Calu3 (cell line): ENCODE measurements around the gene C16orf92. TPM values are rescaled to one million over a fixed set of nuclear protein-coding genes. Genes with fewer than 3 reads are reported as not detected.

ENCODE experiments used
- BruUV-seq: library from RNA; stranded (reverse); fragments of 400-500 nt; replicated peaks from 2 replicates; lab custom pipeline; 2021; lab: Mats Ljungman, UMichigan
- CTCF ChIA-PET: fragments of 300-600 bp; sonication (Branson Sonifier 250); formaldehyde crosslinking; loops from one replicate; lab custom pipeline; 2022; ENCODE audit warnings: antibody characterized with exemption; lab: Charles Lee
- DNase-seq: peaks from one replicate; pipeline ENCODE4 v3.0.0; 2022
- H3K27ac Mint-ChIP-seq: one replicate; pipeline ENCODE4 v1.8.0; 2022; ENCODE audit warnings: mixed read lengths; ENCODE audit not compliant: unreplicated experiment
- H3K27me3 Mint-ChIP-seq: one replicate; pipeline ENCODE4 v1.8.0; 2022; ENCODE audit warnings: mixed read lengths; ENCODE audit not compliant: unreplicated experiment
- H3K36me3 Mint-ChIP-seq: one replicate; pipeline ENCODE4 v1.8.0; 2022; ENCODE audit warnings: mild to moderate bottlenecking, moderate library complexity, mixed read lengths; ENCODE audit not compliant: insufficient read depth, unreplicated experiment
- H3K4me1 Mint-ChIP-seq: one replicate; pipeline ENCODE4 v1.8.0; 2022; ENCODE audit warnings: mild to moderate bottlenecking, low read depth, mixed read lengths; ENCODE audit not compliant: unreplicated experiment
- H3K4me3 Mint-ChIP-seq: one replicate; pipeline ENCODE4 v1.8.0; 2022; ENCODE audit warnings: mild to moderate bottlenecking, low read depth, moderate library complexity, mixed read lengths; ENCODE audit not compliant: unreplicated experiment
- H3K9me3 Mint-ChIP-seq: one replicate; pipeline ENCODE4 v1.8.0; 2022; ENCODE audit warnings: low read depth, mixed read lengths; ENCODE audit not compliant: unreplicated experiment
- CTCF ChIP-seq: fragments of 200-600 bp; IDR thresholded peaks from one replicate; pipeline ENCODE4 v1.8.0; 2022; ENCODE audit warnings: antibody characterized with exemption; ENCODE audit not compliant: unreplicated experiment
- intact Hi-C: fragments of 100-400 bp; cut with micrococcal nuclease; formaldehyde crosslinking; loops from one replicate; pipeline ENCODE4 v1.10.0; 2022; ENCODE audit not compliant: unreplicated experiment
- total RNA-seq: library from RNA; stranded (reverse); gene quantifications from 2 replicates; pipeline ENCODE4 v1.2.3, GENCODE V29; 2022

Gene C16orf92
- total RNA-seq, 1 experiment from 2014 or later = not detected

- CTCF ChIA-PET = interaction anchor here (0.9 to 1.8 kb wide), 2 partner anchors 12 to 14 kb away, joined by 3 to 4 read pairs; partner anchors contain the start of gene ALDOA
- H3K27ac Mint-ChIP-seq = peak overlapping the region; percentile 69
- peaks cover 31% of the 10 kb centered on the region for H3K4me1 Mint-ChIP-seq
- H3K4me3 Mint-ChIP-seq = peak overlapping the region; percentile 76
- TSS peak; percentile 59 for BruUV-seq
- H3K9me3 Mint-ChIP-seq = no peaks in the 10 kb centered on the region
- intact Hi-C loops = no loop called here
- no peaks in the 10 kb centered on the region for H3K27me3 Mint-ChIP-seq
- peaks cover 38% of the 10 kb centered on the region for H3K36me3 Mint-ChIP-seq
- no peak for DNase-seq
- TF ChIP-seq CTCF = no peak
These were observed 30.5 kb downstream of the C16orf92 start for GRCh38 chr16:30053376-30054015.

GRCh38 chr16:30054451-30054850 lies 31.5 kb downstream of the C16orf92 start:
- no TSS peak for BruUV-seq
- CTCF ChIA-PET = interaction anchor here (1.3 to 1.7 kb wide), 2 partner anchors 9 to 11 kb away, joined by 5 to 7 read pairs; partner anchors contain the start of gene ALDOA

DNA sequence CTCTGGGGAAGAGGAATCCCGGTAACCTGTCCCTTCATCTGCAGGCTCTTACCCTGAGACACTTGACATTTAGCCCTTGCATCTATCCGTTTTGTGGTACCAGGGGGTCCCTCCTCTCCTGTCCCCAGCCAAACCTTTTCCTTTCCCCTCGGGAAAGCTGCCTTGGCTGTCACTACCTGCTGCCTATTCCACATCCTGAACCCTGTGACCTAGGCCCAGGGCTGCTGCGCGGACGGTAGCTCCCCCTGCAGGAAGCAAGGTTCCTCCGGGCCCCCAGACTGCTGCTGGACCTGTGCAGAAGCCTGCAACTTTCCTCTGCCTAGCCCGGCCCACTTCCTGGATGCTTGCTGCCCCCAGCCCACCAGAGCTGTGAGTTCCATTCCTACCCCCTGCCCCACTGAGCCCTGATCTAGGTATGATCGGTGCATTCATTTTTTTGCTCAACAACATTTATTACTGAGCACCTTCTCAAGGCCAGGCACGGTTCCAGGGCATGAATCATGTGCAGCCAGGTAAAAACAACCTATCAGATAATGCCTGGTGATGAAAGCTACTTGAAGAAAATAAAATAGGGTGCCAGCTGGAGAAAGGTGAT lies 32.1 kb downstream of the C16orf92 start:
- no peaks in the 10 kb centered on the region for H3K9me3 Mint-ChIP-seq
- intact Hi-C loops = no loop called here
- no peaks in the 10 kb centered on the region for H3K27me3 Mint-ChIP-seq
- peak; percentile 42 for TF ChIP-seq CTCF
- BruUV-seq = no TSS peak
- H3K36me3 Mint-ChIP-seq = peaks cover 40% of the 10 kb centered on the region
- peaks cover 31% of the 10 kb centered on the region for H3K4me1 Mint-ChIP-seq
- H3K27ac Mint-ChIP-seq = no peak overlapping the region
- CTCF ChIA-PET = interaction anchor here (1.1 to 1.7 kb wide), 3 partner anchors 9 to 37 kb away, joined by 4 to 7 read pairs (median 5); partner anchors contain the start of genes ALDOA and TBX6
- H3K4me3 Mint-ChIP-seq = peak overlapping the region; percentile 76
- peak; percentile 65 for DNase-seq

More at GRCh38 chr16:30054451-30054850, 31.5 kb downstream of the C16orf92 start:
- intact Hi-C loops = no loop called here
- peaks cover 31% of the 10 kb centered on the region for H3K4me1 Mint-ChIP-seq
- TF ChIP-seq CTCF = no peak
- no peaks in the 10 kb centered on the region for H3K9me3 Mint-ChIP-seq
- peaks cover 40% of the 10 kb centered on the region for H3K36me3 Mint-ChIP-seq
- H3K4me3 Mint-ChIP-seq = peak overlapping the region; percentile 76
- no peak overlapping the region for H3K27ac Mint-ChIP-seq
- H3K27me3 Mint-ChIP-seq = no peaks in the 10 kb centered on the region
- no peak for DNase-seq

DNA sequence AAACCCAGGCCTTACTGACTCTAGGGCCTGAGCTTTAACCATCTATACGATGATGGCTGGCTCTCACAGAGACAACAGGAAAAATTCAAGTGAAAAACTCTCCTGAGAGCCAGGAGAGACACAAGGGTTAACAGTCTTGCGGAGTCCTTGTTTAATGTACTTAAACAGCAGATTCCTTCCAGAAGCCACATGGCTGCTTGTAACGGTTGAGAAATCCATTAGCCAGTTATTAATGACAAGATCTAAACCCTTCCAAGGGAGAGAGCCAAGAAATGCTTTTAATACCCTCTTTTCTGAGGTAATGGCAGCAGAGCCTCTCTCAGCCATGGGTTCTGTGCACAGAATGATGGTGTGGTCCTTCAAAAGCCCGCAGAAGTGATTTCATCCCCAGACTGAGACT lies 37.3 kb downstream of the C16orf92 start:
- TF ChIP-seq CTCF = no peak
- CTCF ChIA-PET = no interaction called here
- Mint-ChIP-seq H3K36me3 (peaks cover 25% of the 10 kb centered on the region), H3K4me1 (peaks cover 25% of the 10 kb centered on the region), H3K27me3 (no peaks in the 10 kb centered on the region), H3K27ac (no peak overlapping the region), H3K9me3 (no peaks in the 10 kb centered on the region), H3K4me3 (no peak overlapping the region)
- BruUV-seq = no TSS peak
- intact Hi-C loops = no loop called here
- no peak for DNase-seq
